Endometrial microvascular endothelial cells (primary cell): ENCODE results near the gene FREY1. TPM values are rescaled to one million over a fixed set of nuclear protein-coding genes. Genes with fewer than 3 reads are reported as not detected.
"Not testable (repeated sequence)": the region's sequence is repeated elsewhere in the genome, so short reads cannot be mapped to it uniquely, and the experiment has no call there.

Source experiments
- in situ Hi-C: cut with HindIII; loops from 2 replicates; pipeline ENCODE4 v1.10.0; 2017; ENCODE audit warnings: low sequenced_read_pairs, low pct_unique_long_range_greater_than_20kb; ENCODE audit errors: inconsistent ontology term
- total RNA-seq: library from RNA; depleted of rRNA; stranded (reverse); fragments of >200 nt; gene quantifications from one replicate; pipeline ENCODE4 v1.2.3, GENCODE V29; 2015; ENCODE audit errors: inconsistent ontology term

FREY1 gene
- total RNA-seq, 1 donor from 2014 or later: not detected

- in situ Hi-C loops: no loop called here
Measured at GRCh38 chr11:45900916-45901617, 6.0 kb downstream of the FREY1 start.

- in situ Hi-C loops: not testable (repeated sequence)
Measured at GRCh38 chr11:45900175-45900800, 6.8 kb downstream of the FREY1 start.

- in situ Hi-C loops: no loop called here
Measured at GRCh38 chr11:45899448-45900174, 7.5 kb downstream of the FREY1 start.

GRCh38 chr11:45899086-45899447 is 8.0 kb downstream of the FREY1 start:
- in situ Hi-C loops: no loop called here

GRCh38 chr11:45897556-45897955 is 9.5 kb downstream of the FREY1 start:
- in situ Hi-C loops: no loop called here

- in situ Hi-C loops: no loop called here
Measured at GRCh38 chr11:45896422-45896984, 10.6 kb downstream of the FREY1 start.

- in situ Hi-C loops: no loop called here
Measured at GRCh38 chr11:45895553-45896259, 11.4 kb downstream of the FREY1 start.

- in situ Hi-C loops: no loop called here
Measured at GRCh38 chr11:45894555-45895247, 12.4 kb downstream of the FREY1 start.

GRCh38 chr11:45892856-45893255 is 14.2 kb downstream of the FREY1 start:
- in situ Hi-C loops: no loop called here

GRCh38 chr11:45890886-45891550 is 16.1 kb downstream of the FREY1 start:
- in situ Hi-C loops: no loop called here

GRCh38 chr11:45889966-45890365 is 17.1 kb downstream of the FREY1 start:
- in situ Hi-C loops: no loop called here

- in situ Hi-C loops: no loop called here
Measured at GRCh38 chr11:45889555-45889954, 17.5 kb downstream of the FREY1 start.

GRCh38 chr11:45887587-45887986 is 19.5 kb downstream of the FREY1 start:
- in situ Hi-C loops: no loop called here

- in situ Hi-C loops: no loop called here
Measured at GRCh38 chr11:45886816-45887520, 20.1 kb downstream of the FREY1 start.

GRCh38 chr11:45885921-45886721 is 20.9 kb downstream of the FREY1 start:
- in situ Hi-C loops: no loop called here

GRCh38 chr11:45885274-45885920 is 21.7 kb downstream of the FREY1 start, which contains the start of gene MAPK8IP1:
TSS of gene MAPK8IP1 (plus strand) at chr11:45885651. CDS start at chr11:45885821, 170 bp downstream.
- in situ Hi-C loops: no loop called here
